ENCODE results near the gene S100G.
"Not testable (repeated sequence)": the region's sequence is repeated elsewhere in the genome, so short reads cannot be mapped to it uniquely, and the experiment has no call there.

S100G gene, protein sequence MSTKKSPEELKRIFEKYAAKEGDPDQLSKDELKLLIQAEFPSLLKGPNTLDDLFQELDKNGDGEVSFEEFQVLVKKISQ

DNA sequence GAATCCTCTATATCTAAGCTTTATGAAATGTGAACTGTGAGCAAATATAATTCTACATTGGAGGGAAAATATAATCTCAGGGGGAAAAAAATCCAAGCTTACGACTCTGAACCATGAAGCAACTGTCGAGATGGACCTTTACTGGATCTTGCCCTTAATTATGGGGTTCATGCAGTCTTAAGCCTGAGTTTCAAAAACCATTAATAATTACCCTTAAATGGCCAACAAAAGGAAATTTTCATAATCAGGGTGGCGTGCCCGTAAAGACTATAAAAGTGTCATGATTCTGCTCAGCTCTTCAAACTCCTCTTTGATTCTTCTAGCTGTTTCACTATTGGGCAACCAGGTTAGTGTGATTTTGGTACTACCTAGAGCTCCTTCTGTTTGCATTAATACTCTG, at the start of gene S100G:
S100G (plus strand) TSS at position 301 of the 400 bp plus-strand sequence. CDS start 849 bp downstream, outside the sequence.
- no peak for DNase-seq

DNA sequence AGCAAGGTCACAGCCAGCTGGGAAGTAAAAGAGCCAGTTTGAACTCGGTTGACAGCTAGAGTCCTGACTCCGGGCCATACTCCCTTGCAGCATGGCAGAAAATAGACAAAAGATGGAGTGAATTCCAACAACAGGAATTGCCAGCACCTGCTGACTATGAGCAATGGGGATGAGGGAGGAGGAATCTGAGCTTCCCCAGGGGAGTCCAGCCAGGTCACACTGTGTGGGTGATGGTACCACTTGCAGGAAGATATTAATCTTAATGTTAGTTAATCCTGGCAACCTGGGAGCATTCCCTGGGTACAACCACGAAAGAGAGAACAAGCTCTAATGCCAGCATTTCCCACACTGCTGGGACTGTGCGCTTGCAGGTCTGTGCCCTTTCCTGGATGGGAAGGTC, 48.1 kb upstream of the S100G start:
- DNase-seq, result no peak

DNA sequence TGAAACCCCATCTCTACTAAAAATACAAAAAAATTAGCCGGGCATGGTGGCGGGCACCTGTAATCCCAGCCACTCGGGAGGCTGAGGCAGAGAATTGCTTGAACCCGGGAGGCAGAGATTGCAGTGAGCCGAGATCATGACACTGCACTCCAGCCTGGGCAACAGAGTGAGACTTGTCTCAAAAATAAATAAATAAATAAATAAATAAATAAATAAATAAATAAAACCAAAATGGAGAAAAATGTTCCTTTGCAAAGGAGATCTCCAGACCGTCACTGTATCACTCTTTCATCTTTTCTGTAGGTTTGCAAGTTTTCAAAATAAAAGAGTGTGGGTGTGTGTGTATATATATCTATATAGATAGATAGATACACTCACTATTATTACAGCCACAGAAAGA, 46.7 kb upstream of the S100G start:
- not testable (repeated sequence) for DNase-seq

DNA sequence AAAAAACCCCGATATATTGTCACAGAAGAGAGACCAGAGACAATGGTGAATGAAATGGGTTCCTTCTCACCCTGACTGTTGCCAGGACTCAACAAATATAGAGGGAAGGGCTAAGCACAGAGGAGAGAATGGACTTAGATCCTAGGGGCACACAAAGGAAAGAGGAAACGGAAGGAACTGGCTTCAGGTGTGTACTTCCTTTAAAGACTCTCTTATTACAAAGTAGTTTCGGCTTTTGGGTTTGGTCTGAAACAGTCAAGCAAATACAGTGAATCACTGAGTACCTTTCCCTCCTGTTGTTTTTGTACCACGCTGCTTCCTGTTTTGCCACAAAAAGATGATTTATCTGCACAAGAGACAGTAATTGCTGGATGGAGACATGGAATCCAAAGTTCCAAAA, 46.1 kb upstream of the S100G start:
- DNase-seq, result no peak

DNA sequence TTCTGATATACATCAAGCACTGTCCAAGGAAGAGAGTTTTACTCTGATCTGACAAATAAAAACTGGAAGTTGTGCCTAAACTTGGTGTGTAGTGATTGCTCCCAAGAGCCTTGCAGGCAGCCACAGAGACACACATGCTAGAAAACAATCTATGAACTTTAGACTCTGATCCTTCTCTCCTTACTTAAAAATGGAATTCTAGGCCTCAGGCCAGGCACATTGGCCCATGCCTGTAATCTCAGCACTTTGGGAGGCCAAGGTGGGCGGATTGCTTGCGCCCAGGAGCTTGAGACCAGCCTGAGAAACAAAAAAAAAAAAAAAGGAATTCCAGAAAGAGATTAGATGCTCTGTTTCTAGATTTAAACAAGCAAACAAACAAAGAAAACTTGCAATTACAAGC, 45.6 kb upstream of the S100G start:
- DNase-seq, result no peak

DNA sequence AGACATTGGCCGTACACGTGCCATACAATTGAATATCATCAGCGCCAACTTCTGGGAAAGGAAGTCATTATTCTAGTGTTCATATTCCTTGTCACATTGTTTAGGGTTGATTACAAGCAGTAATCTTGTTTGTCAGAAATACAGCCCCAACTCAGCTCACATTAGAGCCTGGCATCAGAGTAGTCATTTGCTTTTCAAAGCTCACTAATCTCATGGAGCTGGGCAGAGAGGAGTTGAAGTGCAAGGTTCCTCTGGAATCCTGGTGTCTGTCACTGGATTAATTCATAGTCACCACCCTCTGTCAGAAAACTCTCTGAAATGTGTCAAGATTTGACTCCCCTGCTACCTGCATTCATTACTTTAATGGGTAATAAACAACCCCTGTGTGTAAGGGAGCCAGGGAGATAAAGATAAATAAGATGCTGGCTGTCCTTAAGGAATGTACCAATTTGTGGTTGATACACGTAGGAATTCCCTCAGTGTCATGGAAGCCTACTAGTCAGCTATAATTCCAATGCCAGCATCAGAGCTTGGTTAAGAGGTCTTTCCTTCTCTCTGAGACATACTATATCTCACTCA, 43.7 kb upstream of the S100G start:
- no peak for DNase-seq

DNA sequence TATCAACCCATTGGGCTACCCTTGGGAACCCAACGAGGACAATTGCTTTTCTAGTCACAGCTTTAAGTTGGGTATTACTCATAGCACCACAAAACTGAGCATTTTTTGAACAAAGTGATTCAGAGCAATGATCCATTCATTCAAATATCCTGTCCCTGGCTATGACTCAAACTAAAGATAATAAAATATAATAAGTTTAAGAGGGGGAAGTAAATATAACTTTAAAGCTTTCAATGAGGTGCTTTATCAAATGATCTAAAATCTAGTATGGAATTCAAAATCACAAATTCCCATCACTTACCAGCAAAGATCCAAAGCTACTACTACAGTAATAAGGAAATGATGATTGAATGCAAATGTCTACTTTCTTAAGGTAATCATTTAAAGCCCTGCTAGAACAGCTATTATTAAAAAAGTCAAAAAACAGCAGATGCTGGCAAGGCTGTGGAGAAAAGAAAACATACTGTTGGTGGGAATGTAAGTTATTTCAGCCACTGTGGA, 39.8 kb upstream of the S100G start:
- no peak for DNase-seq

DNA sequence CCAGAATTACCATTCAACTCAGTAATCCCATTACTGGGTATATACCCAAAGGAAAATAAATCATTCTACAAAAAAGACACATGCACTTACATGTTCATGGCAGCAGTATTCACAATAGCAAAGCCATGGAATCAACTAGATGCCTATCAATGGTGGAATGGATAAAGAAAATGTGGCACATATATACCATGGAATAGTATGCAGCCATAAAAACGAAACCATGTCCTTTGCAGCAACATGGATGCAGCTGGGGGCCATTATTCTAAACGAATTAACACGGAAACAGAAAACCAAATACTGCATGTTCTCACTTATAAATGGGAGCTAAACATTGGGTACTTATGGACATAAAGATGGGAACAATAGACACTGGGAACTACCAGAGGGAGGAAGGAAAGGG, 39.3 kb upstream of the S100G start:
- not testable (repeated sequence) for DNase-seq

DNA sequence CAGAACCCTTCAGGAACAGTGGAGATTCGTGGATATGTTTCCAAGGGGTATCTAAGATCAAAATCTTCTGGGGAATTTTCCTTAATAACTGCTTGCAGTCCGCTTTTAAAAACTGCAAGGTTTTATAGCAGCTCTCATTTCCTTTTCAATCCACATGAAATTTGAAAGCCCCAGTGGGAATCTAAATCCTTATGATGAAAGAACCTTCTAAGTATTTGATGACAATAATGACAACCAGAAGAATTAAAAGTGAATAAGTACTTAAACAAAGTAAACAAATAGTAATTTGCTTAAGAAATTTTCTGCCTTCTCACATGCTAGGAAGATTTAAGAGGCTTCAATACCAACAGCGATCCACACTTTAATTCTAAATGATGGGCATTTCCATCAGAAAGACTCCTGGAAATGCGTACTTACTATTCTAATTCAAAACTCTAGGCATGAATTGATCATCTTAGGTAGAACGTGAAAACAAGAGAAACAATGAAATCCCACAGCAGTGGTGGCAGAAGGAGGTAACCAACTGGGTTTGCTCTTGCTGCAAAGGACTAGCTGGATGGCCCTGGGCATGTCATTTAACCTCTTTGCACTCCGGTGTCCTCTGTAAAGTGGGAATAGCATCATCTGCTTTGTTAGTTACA, 37.6 kb upstream of the S100G start:
- no peak for DNase-seq

DNA sequence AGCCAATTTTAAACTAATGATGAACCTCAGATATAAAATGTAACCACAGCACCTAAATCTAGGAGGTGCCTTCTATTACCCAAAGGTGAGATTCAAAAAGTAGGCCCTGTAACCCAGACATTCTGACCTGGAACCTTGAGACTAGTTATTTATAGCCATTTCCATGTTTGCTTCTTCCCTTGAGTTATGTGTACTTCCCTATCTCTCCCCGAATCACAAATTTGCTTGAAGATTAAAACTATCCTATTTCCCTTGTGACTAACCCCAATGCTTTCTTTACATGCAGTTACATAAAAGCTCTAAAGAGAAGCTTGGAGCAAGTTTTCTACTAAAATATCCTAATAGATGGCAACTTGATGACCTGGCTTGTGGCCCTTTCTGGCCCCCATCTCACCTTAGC, 32.6 kb upstream of the S100G start:
- no peak for DNase-seq

DNA sequence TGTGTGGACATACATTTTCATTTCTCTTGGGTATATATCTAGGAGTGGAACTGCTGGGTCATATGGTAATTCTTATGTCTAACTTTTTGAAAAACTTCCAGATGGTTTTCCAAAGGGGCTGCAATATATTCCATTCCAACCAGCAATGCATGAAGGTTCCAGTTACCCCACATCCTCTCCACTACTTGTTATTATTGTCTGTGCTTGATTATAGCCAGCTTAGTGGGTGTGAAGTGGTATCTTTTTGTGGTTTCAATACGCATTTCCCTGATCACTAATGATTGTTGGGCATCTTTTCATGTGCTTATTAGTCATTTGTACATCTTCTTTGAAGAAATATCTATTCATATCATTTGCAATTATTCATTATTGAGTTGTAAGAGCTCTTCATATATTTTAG, 31.5 kb upstream of the S100G start:
- DNase-seq, result no peak

DNA sequence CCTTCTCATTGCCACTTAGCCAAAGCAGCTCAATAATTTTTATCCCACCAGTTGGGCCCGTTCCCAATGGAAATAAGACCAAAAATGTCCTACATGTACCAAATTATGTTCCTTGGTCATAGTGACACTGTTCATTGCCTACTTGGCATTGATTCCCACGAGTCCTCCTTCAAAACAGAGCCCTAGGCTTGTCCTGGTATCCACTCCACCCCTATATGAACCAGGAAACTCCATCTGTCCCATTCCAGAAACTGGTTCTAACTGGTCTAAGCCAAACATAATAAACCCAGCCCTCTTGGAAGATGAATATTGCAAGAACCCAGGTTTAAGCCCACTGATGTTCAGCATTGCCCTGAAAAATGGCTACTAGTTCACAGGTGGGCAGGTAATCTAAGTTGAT, 30.9 kb upstream of the S100G start:
- DNase-seq, result no peak

DNA sequence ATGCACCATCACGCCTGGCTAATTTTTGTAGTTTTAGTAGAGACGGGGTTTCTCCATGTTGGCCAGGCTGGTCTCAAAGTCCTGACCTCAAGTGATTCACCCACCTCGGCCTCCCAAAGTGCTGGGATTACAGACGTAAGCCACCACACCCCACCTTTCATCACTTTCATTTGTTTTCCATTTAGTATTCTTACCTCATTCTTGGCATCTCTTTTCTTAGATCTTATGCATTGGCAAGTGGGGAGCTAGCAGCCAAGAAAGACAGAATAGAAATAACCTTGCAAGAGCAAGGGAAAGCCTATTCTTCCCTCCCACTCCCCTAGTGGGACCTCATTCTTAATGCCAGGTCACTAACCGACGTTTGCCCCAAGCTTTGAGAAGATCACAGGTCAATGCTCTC, 21.4 kb upstream of the S100G start:
- DNase-seq, result not testable (repeated sequence)

DNA sequence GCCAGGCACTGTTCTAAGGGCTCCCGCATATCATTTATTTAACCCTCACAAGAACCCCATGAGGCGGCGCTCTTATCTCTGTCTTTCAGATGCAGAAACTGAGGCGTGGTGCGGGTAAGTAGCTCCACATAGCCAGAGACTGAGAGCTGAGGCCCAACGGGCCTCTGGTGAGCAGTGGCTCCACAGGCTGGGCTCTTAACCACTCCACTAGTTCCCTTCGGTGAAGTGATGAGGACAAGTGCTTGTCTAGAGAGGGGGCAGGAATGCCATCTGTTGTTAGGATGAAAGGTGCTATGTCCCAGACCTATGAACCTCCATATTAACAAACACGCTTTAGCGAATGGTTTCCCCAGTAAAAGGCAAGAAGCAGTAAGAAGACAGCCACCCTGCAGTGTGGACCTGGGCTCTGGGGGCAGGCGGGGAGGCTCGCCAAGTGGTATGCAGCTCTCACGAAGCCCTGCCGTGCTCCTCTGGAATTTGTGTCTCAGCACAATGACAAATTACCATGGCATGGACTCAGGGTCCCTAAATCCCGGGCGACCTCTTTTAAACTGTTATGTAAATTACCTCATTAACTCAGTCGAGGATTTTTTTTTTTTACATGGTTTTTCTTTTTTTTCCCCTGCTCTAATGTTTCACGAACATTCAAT, 20.9 kb upstream of the S100G start:
- peak; percentile 30 for DNase-seq

DNA sequence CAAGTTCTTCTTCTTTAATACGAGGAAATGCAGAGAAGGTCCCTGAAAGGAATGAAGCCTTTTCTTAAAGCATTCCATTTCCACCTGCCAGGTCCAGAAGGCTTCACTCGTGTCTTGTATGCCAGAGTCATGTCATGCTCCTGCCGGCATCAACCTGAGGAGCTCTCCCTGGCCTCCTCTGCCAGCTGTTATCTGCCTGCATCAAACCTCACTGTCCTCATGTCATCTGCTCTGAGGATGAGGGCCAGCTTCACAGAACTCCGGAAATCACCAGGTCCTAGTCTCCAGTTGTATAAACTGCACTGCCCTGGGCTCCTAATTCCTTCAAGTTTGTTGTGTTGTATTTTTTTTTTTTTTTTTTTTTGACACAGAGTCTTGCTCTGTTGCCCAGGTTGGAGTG, 20.0 kb upstream of the S100G start:
- DNase-seq, result no peak

DNA sequence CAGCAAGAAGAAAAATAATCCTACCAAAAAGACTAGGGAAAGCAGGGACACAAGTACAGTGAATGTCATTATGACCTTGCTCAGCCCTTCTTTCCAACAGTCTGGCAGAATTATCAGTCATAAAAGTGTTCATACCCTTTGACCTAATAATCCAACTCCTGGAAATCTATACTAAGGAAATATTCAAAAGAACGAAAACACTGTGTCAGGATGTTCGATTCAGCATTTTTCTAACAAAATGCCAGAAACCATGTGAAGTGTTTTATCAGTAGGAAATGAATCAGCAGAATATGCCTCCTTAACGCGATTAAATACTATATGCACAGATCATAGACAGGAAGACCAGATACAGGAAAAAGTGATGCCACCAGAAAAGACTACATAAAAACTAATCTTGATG, 16.2 kb upstream of the S100G start:
- no peak for DNase-seq

DNA sequence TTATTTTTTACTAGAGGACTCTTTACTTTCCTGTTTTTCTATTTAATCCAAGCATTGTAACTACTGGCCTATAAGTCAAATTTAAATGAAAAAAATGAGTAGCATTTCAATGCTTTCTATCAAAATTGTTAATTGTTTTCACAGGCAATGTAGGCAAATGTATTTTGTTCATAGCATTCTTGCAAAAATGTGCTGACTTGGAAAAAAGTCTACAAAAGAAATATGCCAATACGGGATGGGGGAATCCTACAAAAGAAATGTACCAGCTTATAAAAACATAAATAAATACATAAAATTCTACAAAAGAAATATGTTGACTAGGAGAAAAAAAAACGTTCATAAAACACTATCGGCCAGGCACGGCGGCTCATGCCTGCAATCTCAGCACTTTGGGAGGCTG, 14.9 kb upstream of the S100G start:
- DNase-seq, result no peak

DNA sequence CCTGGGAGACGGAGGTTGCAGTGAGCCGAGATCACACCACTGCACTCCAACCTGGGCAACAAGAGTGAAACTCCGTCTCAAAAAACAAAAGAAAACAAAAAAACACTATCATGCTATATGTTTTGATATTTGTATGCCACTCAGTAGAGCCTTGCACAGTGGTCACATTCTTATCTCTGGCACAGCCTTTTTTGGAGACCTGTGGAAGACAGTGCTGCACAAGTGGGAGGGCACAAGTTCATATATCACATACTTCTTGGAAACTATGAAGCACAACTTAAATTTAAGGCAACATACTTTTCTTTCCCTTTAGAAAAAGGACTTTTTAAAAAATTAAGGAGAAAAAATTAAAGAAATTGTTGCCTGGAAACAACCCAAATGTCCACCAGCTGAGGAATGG, 14.4 kb upstream of the S100G start:
- no peak for DNase-seq

DNA sequence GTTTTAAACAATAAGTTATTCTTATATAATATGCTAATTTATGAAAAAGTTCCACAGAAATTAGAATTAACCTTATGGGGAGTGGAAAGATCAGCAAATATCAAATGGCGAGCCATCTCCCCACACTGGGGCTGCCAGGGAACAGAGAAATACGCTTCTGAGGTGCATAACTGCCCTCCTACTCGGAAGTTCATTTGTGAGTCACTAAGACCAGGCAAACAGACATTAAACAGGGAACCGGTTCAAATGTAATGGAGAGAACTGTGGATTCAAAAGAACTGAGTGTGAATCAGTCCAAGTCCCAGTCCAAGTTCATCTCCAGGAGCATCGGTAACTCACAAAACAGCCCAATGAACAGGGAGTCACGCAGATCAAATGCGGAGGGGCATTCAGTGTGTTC, 11.4 kb upstream of the S100G start:
- DNase-seq, result no peak

DNA sequence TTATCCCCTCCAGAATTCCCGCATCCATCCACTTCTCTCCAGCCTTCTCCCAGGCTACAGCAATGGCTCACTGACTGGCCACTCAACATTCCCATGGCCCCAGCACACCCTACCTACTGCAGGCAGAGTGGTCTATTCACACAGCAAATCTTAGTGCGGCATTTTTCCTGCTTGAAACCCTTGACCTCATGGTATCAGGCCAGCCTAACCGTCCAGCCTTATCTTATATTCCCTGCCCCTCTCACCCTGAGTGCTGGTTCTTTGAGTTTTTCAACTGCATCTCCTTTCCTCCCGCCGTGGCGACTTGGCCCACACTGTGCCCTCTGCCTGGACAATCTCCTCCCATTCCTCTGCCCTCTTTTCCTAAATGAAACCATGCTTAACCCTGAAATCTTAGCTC, 10.0 kb upstream of the S100G start:
- no peak for DNase-seq

DNA sequence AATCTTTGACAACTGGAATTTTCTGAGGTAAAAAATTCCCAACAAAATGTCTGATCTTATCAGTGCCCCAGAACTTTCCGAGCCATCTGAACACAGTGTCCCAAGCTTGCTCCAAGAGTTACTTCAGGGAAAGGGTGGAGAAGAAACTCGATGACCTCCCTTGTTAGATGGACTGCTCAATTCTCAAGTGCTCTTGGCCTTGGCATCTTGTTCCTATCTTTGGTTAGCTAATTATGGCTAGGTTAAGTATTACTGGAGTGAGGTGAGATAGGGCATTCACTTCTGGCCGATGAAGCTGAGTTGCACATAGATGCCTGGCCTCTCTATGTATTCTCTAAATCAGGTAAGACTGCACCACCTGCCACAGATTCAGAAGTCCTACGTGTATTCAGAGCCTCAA, 9.1 kb upstream of the S100G start:
- DNase-seq, result no peak

DNA sequence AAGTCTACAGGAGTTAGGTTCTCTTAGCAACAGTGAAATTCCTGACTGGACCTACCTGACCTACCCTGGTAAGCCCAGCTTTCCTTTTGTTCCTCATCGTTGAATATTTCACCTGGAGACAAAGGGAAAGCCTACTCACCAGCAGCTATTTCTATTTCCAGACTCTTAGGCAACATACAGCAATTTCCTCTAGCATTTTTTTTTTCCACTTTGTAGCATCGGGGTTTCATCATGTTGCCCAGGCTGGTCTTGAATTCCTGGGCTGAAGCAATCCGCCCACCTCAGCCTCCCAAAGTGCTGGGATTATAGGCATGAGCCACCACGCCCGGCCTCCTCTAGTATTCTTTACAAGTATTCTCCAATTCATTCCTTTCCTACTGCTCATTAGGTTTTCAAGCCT, 6.8 kb upstream of the S100G start:
- no peak for DNase-seq

DNA sequence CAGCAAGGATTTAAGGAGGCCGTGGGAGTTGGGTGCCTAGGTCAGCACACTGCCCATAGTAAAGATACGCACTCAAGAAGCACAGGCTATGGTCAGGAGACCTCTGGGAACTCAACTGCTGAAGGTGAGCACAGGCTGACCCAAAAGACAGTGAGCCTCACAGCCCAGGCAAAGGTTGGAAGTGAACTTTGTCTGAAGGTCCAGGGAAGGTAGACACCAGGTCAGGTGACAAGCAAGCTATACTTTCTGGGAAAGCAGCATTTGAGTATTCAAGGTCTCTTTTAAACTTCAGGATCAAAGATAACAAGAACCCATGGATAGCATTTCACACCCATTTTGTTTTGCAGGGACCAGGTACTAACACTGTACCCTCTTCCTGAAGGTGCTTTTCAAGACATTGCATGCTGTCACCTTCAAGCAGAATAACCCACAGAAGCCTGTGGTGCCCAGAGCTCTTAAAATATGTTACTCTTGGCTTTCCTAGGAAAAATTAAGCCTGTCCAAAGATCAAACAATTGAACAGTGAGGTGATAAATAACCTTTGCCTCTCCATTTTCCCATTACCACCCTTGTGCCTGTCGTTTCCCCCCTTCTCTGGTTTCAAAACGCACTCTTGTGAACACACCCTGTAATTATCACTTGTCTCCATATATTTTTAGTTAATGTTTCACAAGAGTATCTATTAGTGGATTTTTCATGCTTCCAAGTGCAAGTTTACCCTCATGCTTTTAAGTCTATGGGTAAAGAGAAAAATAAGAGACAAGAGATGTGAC, 3.4 kb upstream of the S100G start:
- DNase-seq, result no peak

Measured in eye (tissue), 1 donor.